GM12891 (cell line): ENCODE measurements around the gene OSER1.

Source experiments
- DNase-seq: peaks from one replicate; pipeline ENCODE4 v3.0.0; 2011; ENCODE audit warnings: low spot score; ENCODE audit not compliant: insufficient read length
- FAIRE-seq: peaks from 2 replicates; lab custom pipeline; 2011; peaks lifted over from hg19 to GRCh38; lab: Jason Lieb, UNC
- PAX5 ChIP-seq: IDR thresholded peaks from 2 replicates; pipeline ENCODE4 v1.6.1; 2011; ENCODE audit warnings: low read length, moderate library complexity, mild to moderate bottlenecking; ENCODE audit not compliant: insufficient read depth, severe bottlenecking
- POLR2A ChIP-seq: IDR thresholded peaks from 2 replicates; pipeline ENCODE4 v1.6.1; 2011; ENCODE audit warnings: low read depth, low read length, control low read depth
- POLR2AphosphoS5 ChIP-seq: IDR thresholded peaks from 2 replicates; pipeline ENCODE4 v1.6.1; 2011; ENCODE audit warnings: low read depth, low read length, control low read depth
- POU2F2 ChIP-seq: IDR thresholded peaks from 2 replicates; pipeline ENCODE4 v1.6.1; 2011; ENCODE audit warnings: low read depth, mild to moderate bottlenecking, control low read depth, low read length, moderate library complexity
- SPI1 ChIP-seq: IDR thresholded peaks from 2 replicates; pipeline ENCODE4 v1.6.1; 2011; ENCODE audit warnings: low read depth, low read length, control low read depth
- TAF1 ChIP-seq: IDR thresholded peaks from 2 replicates; pipeline ENCODE4 v1.6.1; 2011; ENCODE audit warnings: low read depth, low read length, control low read depth

The OSER1 gene

GRCh38 chr20:44166008-44166407 lies 44.6 kb downstream of the OSER1 start:
- FAIRE-seq = no peak
- TF ChIP-seq TAF1 (no peak), POLR2A (no peak), POLR2AphosphoS5 (no peak), POU2F2 (no peak), PAX5 (no peak)

GRCh38 chr20:44160133-44160532 lies 50.4 kb downstream of the OSER1 start:
- TF ChIP-seq POLR2A (no peak), SPI1 (no peak), POU2F2 (no peak), PAX5 (no peak), POLR2AphosphoS5 (no peak), TAF1 (no peak)
- DNase-seq (no peak), FAIRE-seq (no peak)

More at GRCh38 chr20:44166008-44166407, 44.6 kb downstream of the OSER1 start:
- DNase-seq = no peak

GRCh38 chr20:44159711-44160110 lies 50.9 kb downstream of the OSER1 start:
- DNase-seq = no peak
- no peak for FAIRE-seq
- TF ChIP-seq POLR2A (no peak), TAF1 (no peak), PAX5 (no peak), POU2F2 (no peak)

- TF ChIP-seq SPI1 (no peak), PAX5 (no peak), TAF1 (no peak), POLR2AphosphoS5 (no peak), POU2F2 (no peak), POLR2A (no peak)
- DNase-seq (no peak), FAIRE-seq (no peak)
Measured at GRCh38 chr20:44159125-44159524, 51.4 kb downstream of the OSER1 start.

GRCh38 chr20:44157061-44157460 lies 53.5 kb downstream of the OSER1 start:
- TF ChIP-seq PAX5 (no peak), SPI1 (no peak), POLR2AphosphoS5 (no peak), POU2F2 (no peak), POLR2A (no peak), TAF1 (no peak)
- no peak for FAIRE-seq

GRCh38 chr20:44154521-44155001 lies 56.0 kb downstream of the OSER1 start:
- no peak for TF ChIP-seq SPI1
- no peak for TF ChIP-seq POU2F2
- no peak for TF ChIP-seq PAX5
- no peak for TF ChIP-seq TAF1
- TF ChIP-seq POLR2A = no peak
- no peak for TF ChIP-seq POLR2AphosphoS5
- FAIRE-seq (no peak), DNase-seq (no peak)

More at GRCh38 chr20:44157061-44157460, 53.5 kb downstream of the OSER1 start:
- DNase-seq = no peak

- no peak for FAIRE-seq
- no peak for TF ChIP-seq POLR2AphosphoS5
- no peak for TF ChIP-seq POLR2A
- no peak for TF ChIP-seq TAF1
- TF ChIP-seq POU2F2 = no peak
- TF ChIP-seq SPI1 = no peak
- TF ChIP-seq PAX5 = no peak
- no peak for DNase-seq
Measured at GRCh38 chr20:44153636-44154043, 56.9 kb downstream of the OSER1 start.

GRCh38 chr20:44151621-44152416 lies 58.8 kb downstream of the OSER1 start:
- FAIRE-seq (no peak), DNase-seq (no peak)
- TF ChIP-seq POLR2AphosphoS5 = no peak
- no peak for TF ChIP-seq POU2F2
- no peak for TF ChIP-seq POLR2A
- no peak for TF ChIP-seq PAX5
- TF ChIP-seq TAF1 = no peak
- no peak for TF ChIP-seq SPI1

- TF ChIP-seq PAX5 (no peak), POLR2A (no peak), SPI1 (no peak), POU2F2 (no peak), POLR2AphosphoS5 (no peak), TAF1 (no peak)
- DNase-seq (no peak), FAIRE-seq (no peak)
Measured at GRCh38 chr20:44146272-44146671, 64.3 kb downstream of the OSER1 start.
